ENCODE results near the gene APOH. TPM values are rescaled to one million over a fixed set of nuclear protein-coding genes. Genes with fewer than 3 reads are reported as not detected.

The APOH gene
- total RNA-seq, 1 experiment from 2014 or later, result 1.2 TPM

- POLR2A ChIA-PET, result interaction anchor here (0.7 kb wide), 1 partner anchor 768 kb away, joined by 3 read pairs; no protein-coding TSS in a partner anchor
- in situ Hi-C loops (cut with HindIII; ENCODE audit: low pct_unique_long_range_greater_than_20kb, low sequenced_read_pairs), result no loop called here
- BruUV-seq (replicated peaks), result no TSS peak
- no peaks in the 10 kb centered on the region; the same call in 1 of the 2 replicates for H3K36me3 ChIP-seq (ENCODE audit: control insufficient read depth, insufficient read depth, low read length)
- TF ChIP-seq, protein P1, sequence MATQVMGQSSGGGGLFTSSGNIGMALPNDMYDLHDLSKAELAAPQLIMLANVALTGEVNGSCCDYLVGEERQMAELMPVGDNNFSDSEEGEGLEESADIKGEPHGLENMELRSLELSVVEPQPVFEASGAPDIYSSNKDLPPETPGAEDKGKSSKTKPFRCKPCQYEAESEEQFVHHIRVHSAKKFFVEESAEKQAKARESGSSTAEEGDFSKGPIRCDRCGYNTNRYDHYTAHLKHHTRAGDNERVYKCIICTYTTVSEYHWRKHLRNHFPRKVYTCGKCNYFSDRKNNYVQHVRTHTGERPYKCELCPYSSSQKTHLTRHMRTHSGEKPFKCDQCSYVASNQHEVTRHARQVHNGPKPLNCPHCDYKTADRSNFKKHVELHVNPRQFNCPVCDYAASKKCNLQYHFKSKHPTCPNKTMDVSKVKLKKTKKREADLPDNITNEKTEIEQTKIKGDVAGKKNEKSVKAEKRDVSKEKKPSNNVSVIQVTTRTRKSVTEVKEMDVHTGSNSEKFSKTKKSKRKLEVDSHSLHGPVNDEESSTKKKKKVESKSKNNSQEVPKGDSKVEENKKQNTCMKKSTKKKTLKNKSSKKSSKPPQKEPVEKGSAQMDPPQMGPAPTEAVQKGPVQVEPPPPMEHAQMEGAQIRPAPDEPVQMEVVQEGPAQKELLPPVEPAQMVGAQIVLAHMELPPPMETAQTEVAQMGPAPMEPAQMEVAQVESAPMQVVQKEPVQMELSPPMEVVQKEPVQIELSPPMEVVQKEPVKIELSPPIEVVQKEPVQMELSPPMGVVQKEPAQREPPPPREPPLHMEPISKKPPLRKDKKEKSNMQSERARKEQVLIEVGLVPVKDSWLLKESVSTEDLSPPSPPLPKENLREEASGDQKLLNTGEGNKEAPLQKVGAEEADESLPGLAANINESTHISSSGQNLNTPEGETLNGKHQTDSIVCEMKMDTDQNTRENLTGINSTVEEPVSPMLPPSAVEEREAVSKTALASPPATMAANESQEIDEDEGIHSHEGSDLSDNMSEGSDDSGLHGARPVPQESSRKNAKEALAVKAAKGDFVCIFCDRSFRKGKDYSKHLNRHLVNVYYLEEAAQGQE (IDR thresholded peaks at IDR 0.05; ENCODE audit: insufficient read depth in 1 of 2, low read depth in 2 of 2, low read length in 1 of 2), result no peak
- TF ChIP-seq, protein P2, sequence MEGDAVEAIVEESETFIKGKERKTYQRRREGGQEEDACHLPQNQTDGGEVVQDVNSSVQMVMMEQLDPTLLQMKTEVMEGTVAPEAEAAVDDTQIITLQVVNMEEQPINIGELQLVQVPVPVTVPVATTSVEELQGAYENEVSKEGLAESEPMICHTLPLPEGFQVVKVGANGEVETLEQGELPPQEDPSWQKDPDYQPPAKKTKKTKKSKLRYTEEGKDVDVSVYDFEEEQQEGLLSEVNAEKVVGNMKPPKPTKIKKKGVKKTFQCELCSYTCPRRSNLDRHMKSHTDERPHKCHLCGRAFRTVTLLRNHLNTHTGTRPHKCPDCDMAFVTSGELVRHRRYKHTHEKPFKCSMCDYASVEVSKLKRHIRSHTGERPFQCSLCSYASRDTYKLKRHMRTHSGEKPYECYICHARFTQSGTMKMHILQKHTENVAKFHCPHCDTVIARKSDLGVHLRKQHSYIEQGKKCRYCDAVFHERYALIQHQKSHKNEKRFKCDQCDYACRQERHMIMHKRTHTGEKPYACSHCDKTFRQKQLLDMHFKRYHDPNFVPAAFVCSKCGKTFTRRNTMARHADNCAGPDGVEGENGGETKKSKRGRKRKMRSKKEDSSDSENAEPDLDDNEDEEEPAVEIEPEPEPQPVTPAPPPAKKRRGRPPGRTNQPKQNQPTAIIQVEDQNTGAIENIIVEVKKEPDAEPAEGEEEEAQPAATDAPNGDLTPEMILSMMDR (IDR thresholded peaks at IDR 0.05), result no peak
- TF ChIP-seq POLR2AphosphoS5 (IDR thresholded peaks at IDR 0.05; ENCODE audit: low read depth, low read length) (no peak), SIN3A (IDR thresholded peaks at IDR 0.05; ENCODE audit: borderline replicate concordance, insufficient read depth, low read depth, low read length) (no peak), TCF7L2 (IDR thresholded peaks at IDR 0.05; ENCODE audit: low read depth, low read length) (no peak)
- CTCF ChIA-PET, result no interaction called here
- ATAC-seq, result no peak
- H3K27ac ChIP-seq (ENCODE audit: low read length), result no peak overlapping the region
- no peak for DNase-seq (ENCODE audit: low read depth, low spot score)
- H3K27me3 ChIP-seq (ENCODE audit: control insufficient read depth, insufficient read depth, low read length), result no peaks in the 10 kb centered on the region
- no peaks in the 10 kb centered on the region for H3K4me1 ChIP-seq (ENCODE audit: control insufficient read depth, insufficient read depth, low read length)
- H3K9me3 ChIP-seq (ENCODE audit: control insufficient read depth, insufficient read depth, low read depth, low read length), result no peaks in the 10 kb centered on the region
- no peak overlapping the region for H3K4me3 ChIP-seq (ENCODE audit: low read depth in 2 of 2, low read length in 2 of 2)
- intact Hi-C loops (cut with micrococcal nuclease; ENCODE audit: unreplicated experiment), result no loop called here
Observed at GRCh38 chr17:66175892-66176291, 53.3 kb downstream of the APOH start.

GRCh38 chr17:66172691-66173223 lies 56.5 kb downstream of the APOH start:
- DNase-seq (ENCODE audit: low read depth, low spot score), result no peak
- Histone ChIP-seq H3K4me1 (ENCODE audit: control insufficient read depth, insufficient read depth, low read length) (no peaks in the 10 kb centered on the region), H3K4me3 (ENCODE audit: low read depth in 2 of 2, low read length in 2 of 2) (no peak overlapping the region), H3K9me3 (ENCODE audit: control insufficient read depth, insufficient read depth, low read depth, low read length) (no peaks in the 10 kb centered on the region), H3K36me3 (ENCODE audit: control insufficient read depth, insufficient read depth, low read length) (no peaks in the 10 kb centered on the region; the same call in 1 of the 2 replicates), H3K27me3 (ENCODE audit: control insufficient read depth, insufficient read depth, low read length) (no peaks in the 10 kb centered on the region), H3K27ac (ENCODE audit: low read length) (no peak overlapping the region)
- in situ Hi-C loops (cut with HindIII; ENCODE audit: low pct_unique_long_range_greater_than_20kb, low sequenced_read_pairs), result no loop called here
- ATAC-seq, result no peak
- TF ChIP-seq, protein P1 (IDR thresholded peaks at IDR 0.05; ENCODE audit: insufficient read depth in 1 of 2, low read depth in 2 of 2, low read length in 1 of 2), result no peak
- TF ChIP-seq POLR2AphosphoS5 (IDR thresholded peaks at IDR 0.05; ENCODE audit: low read depth, low read length) (no peak), TCF7L2 (IDR thresholded peaks at IDR 0.05; ENCODE audit: low read depth, low read length) (no peak), SIN3A (IDR thresholded peaks at IDR 0.05; ENCODE audit: borderline replicate concordance, insufficient read depth, low read depth, low read length) (no peak)
- TF ChIP-seq, protein P2 (IDR thresholded peaks at IDR 0.05), result no peak
- no TSS peak for BruUV-seq (replicated peaks)
- CTCF ChIA-PET, result no interaction called here
- POLR2A ChIA-PET, result no interaction called here
- intact Hi-C loops (cut with micrococcal nuclease; ENCODE audit: unreplicated experiment), result no loop called here
